Thymus (tissue), 11 donors: Measurements from ENCODE around the gene PARD6B. TPM values are rescaled to one million over a fixed set of nuclear protein-coding genes. Genes with fewer than 3 reads are reported as not detected.

Experiments
- DNase-seq, 9 donors: peaks; one replicate each; pipeline ENCODE4 v3.0.0-alpha.2; 2013; ENCODE audit warnings: low spot score in 9 of 9, low read depth in 6 of 9, missing footprints in 1 of 9
- H3K27ac ChIP-seq, 2 donors: one replicate each; pipeline ENCODE4 v1.5.1; 2013; ENCODE audit warnings: control low read depth in 1 of 2, low read depth in 1 of 2, low read length in 1 of 2, mild to moderate bottlenecking in 1 of 2, moderate library complexity in 1 of 2
- H3K27me3 ChIP-seq, 2 donors: one replicate each; pipeline ENCODE4 v1.5.1; 2013; ENCODE audit warnings: low read length in 1 of 2; ENCODE audit not compliant: control insufficient read depth in 2 of 2, insufficient read depth in 1 of 2
- H3K36me3 ChIP-seq, 2 donors: one replicate each; pipeline ENCODE4 v1.5.1; 2013; ENCODE audit warnings: low read length in 1 of 2, mild to moderate bottlenecking in 1 of 2, moderate library complexity in 1 of 2; ENCODE audit not compliant: control insufficient read depth in 2 of 2, insufficient read depth in 2 of 2
- H3K4me1 ChIP-seq, 2 donors: one replicate each; pipeline ENCODE4 v1.5.1; 2013; ENCODE audit warnings: low read length in 2 of 2; ENCODE audit not compliant: control insufficient read depth in 2 of 2, insufficient read depth in 2 of 2
- H3K4me3 ChIP-seq, 2 donors: one replicate each; pipeline ENCODE4 v1.5.1; 2013; ENCODE audit warnings: low read length in 2 of 2, control low read depth in 1 of 2, mild to moderate bottlenecking in 1 of 2
- H3K9me3 ChIP-seq, 2 donors: one replicate each; pipeline ENCODE4 v1.5.1; 2013; ENCODE audit warnings: low read length in 1 of 2, mild to moderate bottlenecking in 1 of 2; ENCODE audit not compliant: control insufficient read depth in 2 of 2, insufficient read depth in 1 of 2
- WGBS: extraction: QIAGEN DNeasy Blood & Tissue Kit; methylation state at CpG from one replicate; pipeline ENCODE4 v1.1.7; 2013; 5-methylcytosine and 5-hydroxymethylcytosine counted together
- polyA plus RNA-seq: library from polyadenylated mRNA; stranded (reverse); fragments of 200-250 nt; gene quantifications from one replicate; pipeline ENCODE4 v1.2.3, GENCODE V29; 2013
- total RNA-seq: library from RNA; stranded (reverse); fragments of 120-200 nt; gene quantifications from one replicate; pipeline ENCODE4 v1.2.4, GENCODE V29; 2013
- donor health status: healthy.

PARD6B gene
- total and polyA plus RNA-seq, 2 donors = 3.1 to 3.7 TPM

DNA sequence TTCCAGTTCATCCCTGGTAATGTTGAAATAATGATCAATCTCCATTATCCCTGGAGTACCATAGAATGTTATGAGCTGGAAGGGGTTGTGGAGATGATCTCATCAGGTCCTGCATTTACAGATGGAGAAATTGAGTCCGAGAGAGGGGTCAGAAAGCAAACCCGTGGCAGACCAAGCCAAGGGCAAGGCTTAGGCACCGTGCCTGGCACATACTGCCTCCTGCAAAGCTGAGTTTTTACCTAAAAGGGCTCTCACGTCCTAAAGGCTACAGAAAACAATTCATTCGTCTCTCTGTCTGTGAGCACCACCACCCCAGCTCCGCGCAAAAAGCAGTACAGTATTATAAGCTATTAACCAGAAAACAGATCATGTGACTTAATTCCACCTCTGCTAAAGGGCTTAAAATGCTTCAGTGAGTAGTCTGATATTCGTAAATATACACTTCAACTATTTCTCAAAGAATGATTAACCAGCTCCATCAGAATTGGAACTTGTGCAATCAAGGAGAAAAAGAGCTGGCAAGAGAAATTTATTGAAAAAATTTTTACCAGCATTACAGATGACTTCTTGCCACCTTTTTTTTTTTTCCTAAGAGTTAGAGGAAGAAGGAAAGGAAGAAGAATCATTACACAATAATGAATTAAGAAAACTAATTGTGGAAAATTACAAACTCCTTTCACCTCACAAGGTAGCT lies 3.4 kb upstream of the PARD6B start:
- H3K4me1 ChIP-seq = peaks cover 12 to 17% of the 10 kb centered on the region in 2 donors
- no peaks in the 10 kb centered on the region for H3K36me3 ChIP-seq
- no peaks in the 10 kb centered on the region for H3K9me3 ChIP-seq
- 93% methylated on average over 8 of the region's 8 CpGs for WGBS
- H3K27ac ChIP-seq = no peak overlapping the region
- H3K27me3 ChIP-seq = no peaks in the 10 kb centered on the region
- H3K4me3 ChIP-seq = no peak overlapping the region
- no peak for DNase-seq

- Histone ChIP-seq H3K27me3 (no peaks in the 10 kb centered on the region), H3K4me1 (peaks cover 12 to 17% of the 10 kb centered on the region in 2 donors), H3K4me3 (no peak overlapping the region), H3K36me3 (no peaks in the 10 kb centered on the region), H3K9me3 (no peaks in the 10 kb centered on the region), H3K27ac (no peak overlapping the region)
- DNase-seq = no peak
- WGBS = 99% methylated on average over 4 of the region's 4 CpGs
These were observed 2.8 kb upstream of the PARD6B start for GRCh38 chr20:50728486-50728980.

DNA sequence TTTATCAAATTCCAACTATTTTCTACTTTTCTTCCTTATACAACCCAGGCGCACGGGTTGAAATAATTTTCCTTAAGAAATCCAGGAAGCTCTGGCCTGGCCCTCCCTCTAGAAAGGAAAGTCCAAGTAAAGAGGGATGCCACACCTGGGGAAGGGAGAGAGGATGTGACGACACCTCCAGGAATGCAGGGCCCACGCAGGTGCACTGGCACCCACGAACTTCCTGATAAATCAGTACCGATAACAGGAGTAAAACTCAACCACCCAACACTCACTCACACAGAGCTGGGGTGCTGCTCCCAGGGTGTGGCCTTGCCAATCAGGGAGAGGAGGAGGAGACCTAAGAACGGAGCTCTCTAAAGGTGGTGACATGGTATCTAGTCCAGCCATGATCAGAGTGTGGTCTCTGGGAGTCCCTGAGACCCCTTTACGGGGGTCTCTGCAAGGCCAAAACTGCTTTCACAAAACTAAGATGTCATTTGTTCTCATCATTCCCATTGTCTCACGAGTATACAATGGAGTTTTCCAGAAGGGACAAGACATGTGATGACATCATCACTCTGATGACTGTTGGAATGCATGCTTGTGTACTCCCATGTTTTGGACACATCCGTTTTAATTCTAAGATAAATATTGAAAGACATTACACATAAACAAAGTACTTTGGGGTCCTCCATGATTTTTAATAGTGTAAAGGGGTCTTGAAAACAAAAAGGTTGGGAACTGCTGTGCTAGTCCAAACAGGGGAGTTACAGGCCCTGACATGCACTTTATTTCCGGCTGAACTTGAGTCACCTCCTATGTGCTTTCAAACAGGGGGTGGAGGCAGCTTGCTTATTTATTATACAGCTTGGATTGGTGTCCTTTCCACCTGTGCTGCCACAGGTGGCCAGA lies 2.2 kb upstream of the PARD6B start:
- Histone ChIP-seq H3K36me3 (no peaks in the 10 kb centered on the region), H3K27me3 (no peaks in the 10 kb centered on the region), H3K4me3 (no peak overlapping the region), H3K4me1 (peaks cover 12 to 17% of the 10 kb centered on the region in 2 donors), H3K27ac (peak overlapping the region in 1 of 2 donors; percentile 15), H3K9me3 (no peaks in the 10 kb centered on the region)
- WGBS = 90% methylated on average over 11 of the region's 11 CpGs
- DNase-seq = no peak

- H3K4me3 ChIP-seq = peak overlapping the region; percentile 54 to 63
- WGBS = 56% methylated on average over 21 of the region's 21 CpGs
- H3K36me3 ChIP-seq = no peaks in the 10 kb centered on the region
- no peak for DNase-seq
- H3K27ac ChIP-seq = peak overlapping the region in 1 of 2 donors; percentile 50
- H3K9me3 ChIP-seq = no peaks in the 10 kb centered on the region
- no peaks in the 10 kb centered on the region for H3K27me3 ChIP-seq
- peaks cover 12 to 17% of the 10 kb centered on the region in 2 donors for H3K4me1 ChIP-seq
These were observed 1.2 kb upstream of the PARD6B start for GRCh38 chr20:50729901-50730764.

GRCh38 chr20:50730765-50731054 lies 670 bp upstream of the PARD6B start:
- H3K4me1 ChIP-seq = peaks cover 12 to 17% of the 10 kb centered on the region in 2 donors
- no peaks in the 10 kb centered on the region for H3K27me3 ChIP-seq
- H3K36me3 ChIP-seq = no peaks in the 10 kb centered on the region
- no peak for DNase-seq
- peak overlapping the region; percentile 54 to 63 for H3K4me3 ChIP-seq
- H3K9me3 ChIP-seq = no peaks in the 10 kb centered on the region
- H3K27ac ChIP-seq = peak overlapping the region in 1 of 2 donors; percentile 50
- WGBS = under 1% methylated on average over 35 of the region's 35 CpGs

DNA sequence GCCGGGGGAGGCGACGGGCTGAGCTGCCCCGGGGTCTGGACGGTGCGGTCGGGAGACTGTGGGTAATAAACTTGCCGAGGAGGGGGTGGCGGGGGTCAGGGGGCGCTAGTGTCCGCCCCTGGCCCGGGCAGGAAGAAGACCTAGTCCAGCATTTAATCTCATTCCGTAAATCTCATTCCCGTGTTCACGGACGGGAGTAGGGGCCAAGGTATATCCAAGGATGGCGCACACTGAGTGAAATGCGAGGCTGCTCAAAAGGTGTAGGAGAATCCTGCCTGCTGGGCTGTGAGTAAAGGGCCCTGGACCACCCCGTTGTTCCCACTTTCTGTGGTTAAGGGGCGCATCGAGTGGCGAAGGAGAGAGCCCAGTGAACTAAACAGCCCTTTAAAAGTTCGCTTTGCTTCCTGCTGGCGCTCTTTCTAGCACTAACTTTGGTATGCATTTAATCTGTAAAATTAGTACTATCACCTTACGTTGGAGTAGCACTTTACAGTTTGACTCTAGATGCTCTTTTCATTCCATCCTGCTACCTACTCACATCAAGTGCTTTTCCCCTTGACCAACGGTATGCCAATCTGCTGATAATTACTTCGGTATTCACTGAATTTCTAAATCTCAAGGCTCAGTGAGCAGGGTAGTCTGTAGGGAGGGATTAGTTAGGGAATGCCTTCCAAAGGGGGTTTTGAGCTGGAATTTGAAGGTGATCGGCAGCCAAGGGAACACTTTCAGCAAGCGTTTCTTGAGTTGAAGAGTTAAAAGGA lies 730 bp downstream of the PARD6B start:
- DNase-seq = peak in 4 of 9 donors; percentile 8 to 29 (median 12)
- Histone ChIP-seq H3K4me1 (peaks cover 12 to 17% of the 10 kb centered on the region in 2 donors), H3K4me3 (peak overlapping the region; percentile 57 to 84), H3K27me3 (no peaks in the 10 kb centered on the region), H3K9me3 (no peaks in the 10 kb centered on the region), H3K36me3 (peaks cover 0 to 3% of the 10 kb centered on the region in 2 donors), H3K27ac (peak overlapping the region in 1 of 2 donors; percentile 84)
- 10% methylated on average over 29 of the region's 29 CpGs for WGBS

DNA sequence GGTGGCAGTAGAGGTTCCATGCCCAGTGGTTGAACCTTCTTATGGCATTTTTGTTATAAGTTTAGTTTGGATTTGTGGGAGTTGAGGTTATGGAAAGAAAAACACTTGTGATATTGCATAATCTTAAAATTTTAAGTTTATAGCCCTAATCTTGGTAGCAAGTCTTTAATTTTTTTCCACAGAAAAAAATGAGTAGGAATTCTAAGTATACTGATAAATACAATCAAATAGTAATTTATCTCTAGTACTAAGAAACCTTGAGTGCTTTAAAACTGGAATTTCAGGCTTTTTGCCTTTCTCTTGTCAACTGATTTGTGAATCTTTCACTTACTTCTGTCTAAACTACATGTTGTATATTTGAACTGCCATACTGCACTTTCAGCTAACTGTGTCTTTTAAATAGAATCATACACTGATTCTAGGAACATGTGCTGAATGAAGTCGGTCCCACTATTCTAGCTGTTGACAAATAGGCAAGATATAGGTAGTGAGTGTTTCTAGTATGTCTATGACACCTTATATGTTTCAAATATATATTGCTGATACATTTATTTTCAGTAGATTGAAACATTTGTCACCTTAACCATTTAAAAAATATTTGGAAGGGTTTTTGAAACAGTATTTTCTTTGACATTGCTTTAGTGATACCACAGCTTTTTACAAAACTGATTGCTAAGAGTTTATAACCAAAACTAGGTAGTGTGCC lies 2.4 kb downstream of the PARD6B start:
- no peak for DNase-seq
- H3K27me3 ChIP-seq = no peaks in the 10 kb centered on the region
- peaks cover 0 to 7% of the 10 kb centered on the region in 2 donors for H3K36me3 ChIP-seq
- no peak overlapping the region for H3K4me3 ChIP-seq
- 95% methylated on average over 1 of the region's 1 CpG for WGBS
- peaks cover 12 to 17% of the 10 kb centered on the region in 2 donors for H3K4me1 ChIP-seq
- H3K9me3 ChIP-seq = no peaks in the 10 kb centered on the region
- no peak overlapping the region for H3K27ac ChIP-seq
